Adipocyte (in vitro differentiated cells): ENCODE measurements around the gene NFE2L1.
A peak's percentile ranks its signal among the peaks of the same experiment; 100 is the strongest.

Experiments
- DNase-seq: peaks from one replicate; pipeline ENCODE4 v3.0.0-alpha.2; 2015; ENCODE audit warnings: low read depth
- H3K27me3 ChIP-seq: replicated peaks from 2 replicates; pipeline ENCODE4 v1.7.0; 2013; ENCODE audit warnings: mild to moderate bottlenecking, low read length, moderate library complexity; ENCODE audit not compliant: control insufficient read depth, insufficient read depth
- H3K36me3 ChIP-seq: 2 replicates; pipeline ENCODE4 v1.7.0; 2013; ENCODE audit warnings: low read length, mild to moderate bottlenecking, moderate library complexity; ENCODE audit not compliant: control insufficient read depth, insufficient read depth, severe bottlenecking
- H3K4me1 ChIP-seq: 2 replicates; pipeline ENCODE4 v1.7.0; 2013; ENCODE audit warnings: mild to moderate bottlenecking, low read length, moderate library complexity; ENCODE audit not compliant: control insufficient read depth, insufficient read depth
- H3K4me3 ChIP-seq: 2 replicates; pipeline ENCODE4 v1.7.0; 2013; ENCODE audit warnings: mild to moderate bottlenecking, low read length, moderate library complexity
- H3K9ac ChIP-seq: 2 replicates; pipeline ENCODE4 v1.7.0; 2013; ENCODE audit warnings: mild to moderate bottlenecking, low read length, moderate library complexity
- H3K9me3 ChIP-seq: 2 replicates; pipeline ENCODE4 v1.7.0; 2013; ENCODE audit warnings: mild to moderate bottlenecking, low read length, moderate library complexity; ENCODE audit not compliant: control insufficient read depth

NFE2L1 gene

GRCh38 chr17:48102043-48102750 lies 54.0 kb downstream of the NFE2L1 start:
- H3K9ac ChIP-seq = peak overlapping the region; percentile 88
- no peak for DNase-seq
- H3K9me3 ChIP-seq = no peaks in the 10 kb centered on the region
- peak overlapping the region; percentile 96 for H3K4me3 ChIP-seq
- H3K27me3 ChIP-seq = no peaks in the 10 kb centered on the region
- H3K36me3 ChIP-seq = no peaks in the 10 kb centered on the region
- peaks cover 13% of the 10 kb centered on the region for H3K4me1 ChIP-seq

GRCh38 chr17:48102798-48103715 lies 54.9 kb downstream of the NFE2L1 start:
- H3K4me1 ChIP-seq = peaks cover 13% of the 10 kb centered on the region
- no peaks in the 10 kb centered on the region for H3K27me3 ChIP-seq
- no peaks in the 10 kb centered on the region for H3K36me3 ChIP-seq
- no peaks in the 10 kb centered on the region for H3K9me3 ChIP-seq
- no peak for DNase-seq
- H3K9ac ChIP-seq = no peak overlapping the region
- no peak overlapping the region for H3K4me3 ChIP-seq

DNA sequence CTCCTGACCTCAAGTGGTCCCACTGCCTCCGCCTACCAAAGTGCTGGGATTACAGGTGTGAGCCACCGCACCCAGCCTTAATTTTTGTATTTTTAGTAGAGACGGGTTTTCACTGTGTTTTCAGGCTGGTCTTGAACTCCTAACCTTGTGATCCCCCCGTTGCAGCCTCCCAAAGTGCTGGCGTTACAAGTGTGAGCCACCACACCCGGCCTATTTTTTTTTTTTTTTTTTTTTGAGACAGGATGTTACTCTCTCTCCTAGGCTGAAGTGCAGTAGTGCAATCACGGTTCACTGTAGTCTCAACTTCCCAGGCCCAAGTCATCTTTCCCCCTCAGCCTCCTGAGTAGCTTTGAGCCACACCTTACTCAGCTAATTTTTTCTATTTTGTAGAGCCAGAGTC lies 56.3 kb downstream of the NFE2L1 start:
- no peak overlapping the region for H3K4me3 ChIP-seq
- no peaks in the 10 kb centered on the region for H3K27me3 ChIP-seq
- DNase-seq = no peak
- no peaks in the 10 kb centered on the region for H3K9me3 ChIP-seq
- H3K4me1 ChIP-seq = peaks cover 18% of the 10 kb centered on the region
- no peak overlapping the region for H3K9ac ChIP-seq
- no peaks in the 10 kb centered on the region for H3K36me3 ChIP-seq

DNA sequence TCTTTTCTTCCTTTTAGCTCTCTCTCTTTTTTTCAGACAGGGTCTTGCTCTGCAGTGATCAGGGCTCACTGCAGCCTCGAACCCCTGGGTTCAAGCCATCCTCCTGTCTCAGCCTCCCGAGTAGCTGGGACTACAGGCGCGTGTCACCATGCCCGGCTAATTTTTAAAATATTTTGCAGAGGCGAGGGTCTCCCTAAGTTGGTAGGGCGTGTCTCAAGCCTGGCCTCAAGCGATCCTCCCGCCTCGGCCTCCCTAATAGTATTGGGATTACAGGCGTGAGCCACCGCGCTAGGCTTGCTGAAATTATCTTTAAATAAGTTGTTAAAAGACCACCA lies 58.6 kb downstream of the NFE2L1 start:
- no peak for DNase-seq
- no peaks in the 10 kb centered on the region for H3K36me3 ChIP-seq
- H3K9me3 ChIP-seq = no peaks in the 10 kb centered on the region
- H3K9ac ChIP-seq = peak overlapping the region; percentile 94
- H3K27me3 ChIP-seq = no peaks in the 10 kb centered on the region
- H3K4me1 ChIP-seq = peaks cover 8% of the 10 kb centered on the region
- peak overlapping the region; percentile 99 for H3K4me3 ChIP-seq

GRCh38 chr17:48107137-48108055 lies 59.2 kb downstream of the NFE2L1 start, which contains the start of gene SNX11:
Gene SNX11 (plus strand): TSS chr17:48107766. CDS start chr17:48112044, 4,278 bp downstream.
- peaks cover 8% of the 10 kb centered on the region for H3K4me1 ChIP-seq
- H3K9ac ChIP-seq = peak within 1 kb of the TSS; percentile 94
- no peaks in the 10 kb centered on the region for H3K27me3 ChIP-seq
- H3K9me3 ChIP-seq = no peaks in the 10 kb centered on the region
- peak; percentile 96 for DNase-seq
- H3K4me3 ChIP-seq = peak within 1 kb of the TSS; percentile 99
- H3K36me3 ChIP-seq = no peaks in the 10 kb centered on the region

- no peak overlapping the region for H3K9ac ChIP-seq
- no peaks in the 10 kb centered on the region for H3K9me3 ChIP-seq
- H3K27me3 ChIP-seq = no peaks in the 10 kb centered on the region
- H3K36me3 ChIP-seq = peaks cover 12% of the 10 kb centered on the region
- peaks cover 11% of the 10 kb centered on the region for H3K4me1 ChIP-seq
- DNase-seq = no peak
- H3K4me3 ChIP-seq = no peak overlapping the region
Observed at GRCh38 chr17:48110761-48111160, 62.6 kb downstream of the NFE2L1 start.
